K562 (cell line): ENCODE results near the gene CCM2. TPM values are rescaled to one million over a fixed set of nuclear protein-coding genes. Genes with fewer than 3 reads are reported as not detected.

Experiments
- ATF4 ChIP-seq: fragments of 450-650 bp; formaldehyde crosslinking; IDR thresholded peaks from 2 replicates; pipeline ENCODE4 v1.4.0; 2022; ENCODE audit warnings: mild to moderate bottlenecking, moderate library complexity
- CUX1 ChIP-seq: fragments of 200-800 bp; sonication (Bioruptor generic); IDR thresholded peaks from 2 replicates; pipeline ENCODE4 v1.6.1; 2016; ENCODE audit warnings: missing genetic modification characterization, missing compliant biosample characterization
- HDAC3 ChIP-seq: fragments of 450-650 bp; IDR thresholded peaks from 2 replicates; pipeline ENCODE4 v1.6.1; 2018; ENCODE audit warnings: borderline replicate concordance, mild to moderate bottlenecking, moderate library complexity; ENCODE audit not compliant: partially characterized antibody
- HINFP ChIP-seq: fragments of 450-650 bp; conservative IDR thresholded peaks from 2 replicates; pipeline ENCODE4 v1.6.1; 2016; ENCODE audit warnings: missing genetic modification characterization, low read depth, mild to moderate bottlenecking, control low read depth, missing compliant biosample characterization
- L3MBTL2 ChIP-seq: fragments of 450-650 bp; IDR thresholded peaks from 2 replicates; pipeline ENCODE4 v1.6.1; 2016; ENCODE audit warnings: mild to moderate bottlenecking, moderate library complexity
- NFE2L1 ChIP-seq: fragments of 450-650 bp; IDR thresholded peaks from 2 replicates; pipeline ENCODE4 v1.6.1; 2016; ENCODE audit warnings: missing genetic modification characterization, low read depth, mild to moderate bottlenecking, missing compliant biosample characterization, moderate library complexity, borderline replicate concordance
- POLR2A ChIP-seq: fragments of 450-650 bp; conservative IDR thresholded peaks from 2 replicates; pipeline ENCODE4 v1.6.1; 2016
- POLR2H ChIP-seq: IDR thresholded peaks from 2 replicates; pipeline ENCODE4 v1.6.1; 2016; ENCODE audit warnings: missing genetic modification characterization, low read depth, mild to moderate bottlenecking, control low read depth, missing compliant biosample characterization, moderate library complexity
- PTRF ChIP-seq: fragments of 450-650 bp; IDR thresholded peaks from 2 replicates; pipeline ENCODE4 v1.6.1; 2016; ENCODE audit warnings: mild to moderate bottlenecking, missing genetic modification characterization, missing compliant biosample characterization
- PYGO2 ChIP-seq: fragments of 450-650 bp; IDR thresholded peaks from 2 replicates; pipeline ENCODE4 v1.6.1; 2016; ENCODE audit warnings: mild to moderate bottlenecking, missing genetic modification characterization, moderate library complexity, missing compliant biosample characterization
- RREB1 ChIP-seq: fragments of 250-450 bp; sonication (Bioruptor Pico); IDR thresholded peaks from 2 replicates; pipeline ENCODE4 v1.4.0; 2020
- TCF3 ChIP-seq: sonication (generic); formaldehyde crosslinking; IDR thresholded peaks from 2 replicates; pipeline ENCODE4 v1.4.0; 2020; ENCODE audit warnings: mild to moderate bottlenecking, missing genetic modification reagents
- TEAD1 ChIP-seq, 2 experiments: fragments of 450-650 bp in 1 of 2; sonication (generic) in 1 of 2; formaldehyde crosslinking; IDR thresholded peaks; 2 replicates each; pipeline versions ENCODE4 v1.4.0 to v1.8.0; 2020 to 2022; ENCODE audit warnings: mild to moderate bottlenecking in 2 of 2, missing genetic modification reagents in 1 of 2
- polyA plus RNA-seq, 8 experiments: library from polyadenylated mRNA; depleted of rRNA in 4 of 8; stranded (reverse) in 5 of 8; unstranded in 3 of 8; fragments of >200 nt; fragmentation: Nextera tagmentation in 2 of 8; fragmentation: Illumina TruSeq in 1 of 8; extraction: Ambion mirVana in 2 of 8; extraction: Trizol in 1 of 8; gene quantifications; 2 replicates each; pipeline versions ENCODE4 v1.2.1 to v1.2.3, GENCODE V29; 2011 to 2014; ENCODE audit warnings: inconsistent platforms in 1 of 8, missing spikeins in 1 of 8
- total RNA-seq, 7 experiments: library from RNA; depleted of rRNA in 6 of 7; stranded (reverse); fragments of >200 nt in 6 of 7; fragmentation: Illumina TruSeq in 2 of 7; extraction: Trizol in 2 of 7; gene quantifications; 2 replicates each; pipeline versions ENCODE4 v1.2.1 to v1.2.3, GENCODE V29; 2011 to 2021; ENCODE audit warnings: low replicate concordance in 1 of 7

Gene CCM2
- total and polyA plus RNA-seq, 9 of the 15 experiments (the other 6 are each of a cell fraction or from before 2014, with no cell fraction given): 0.41 to 38.6 (median 25.9) TPM

GRCh38 chr7:44992004-44992795 is 7.8 kb upstream of the CCM2 start (continued):
- TF ChIP-seq RREB1 (peak; percentile 83; the same call in 1 of the 2 replicates), HDAC3 (peak; percentile 40), PTRF (peak; percentile 94), TCF3 (CRISPR knock-in tag) (peak; percentile 84), PYGO2 (tag) (peak; percentile 88), HINFP (tag) (peak; percentile 85), CUX1 (CRISPR knock-in tag) (0 out of 2 replicates have a peak, but pooled peaks have one; percentile 20), L3MBTL2 (peak; percentile 83), POLR2A (peak; percentile 54; the same call in 1 of the 2 replicates), TEAD1 (CRISPR knock-in tag; IDR thresholded peaks at IDR 0.05) (peak in 1 of 2 experiments; percentile 78; a peak in 1 of 4 replicates), NFE2L1 (peak; percentile 44; the same call in 1 of the 2 replicates), ATF4 (CRISPR knock-in tag) (peak; percentile 60), POLR2H (peak; percentile 64)
